ENCODE measurements around the gene VPS26B. TPM values are rescaled to one million over a fixed set of nuclear protein-coding genes. Genes with fewer than 3 reads are reported as not detected.
A peak's percentile ranks its signal among the peaks of the same experiment; 100 is the strongest.
"Not testable (repeated sequence)": the region's sequence is repeated elsewhere in the genome, so short reads cannot be mapped to it uniquely, and the experiment has no call there.

Gene VPS26B
- total and polyA plus RNA-seq, 5 donors = 18.7 to 38.0 (median 34.2) TPM

GRCh38 chr11:134272381-134273316, 48.2 kb downstream of the VPS26B start:
- no peak overlapping the region for H3K4me3 ChIP-seq (ENCODE audit: low read length)
- no peaks in the 10 kb centered on the region for H3K9me3 ChIP-seq (ENCODE audit: control insufficient read depth, low read length)
- no peak overlapping the region for H3K27ac ChIP-seq (ENCODE audit: low read length)
- ATAC-seq (peak; percentile 67 to 70), DNase-seq (peak; percentile 53 to 78 (median 56))
- no peaks in the 10 kb centered on the region for H3K4me1 ChIP-seq (ENCODE audit: control insufficient read depth, insufficient read depth, low read length)
- WGBS = 27% methylated on average over 18 of the region's 18 CpGs
- no peaks in the 10 kb centered on the region for H3K27me3 ChIP-seq (ENCODE audit: control insufficient read depth, insufficient read depth)
- intact Hi-C loops (cut with DNase I) = no loop called here

- WGBS = 35% methylated on average over 3 of the region's 3 CpGs
- no peaks in the 10 kb centered on the region for H3K9me3 ChIP-seq (ENCODE audit: control insufficient read depth, low read length)
- H3K4me3 ChIP-seq (ENCODE audit: low read length) = no peak overlapping the region
- intact Hi-C loops (cut with DNase I) = no loop called here
- DNase-seq (no peak), ATAC-seq (no peak)
- H3K27me3 ChIP-seq (ENCODE audit: control insufficient read depth, insufficient read depth) = no peaks in the 10 kb centered on the region
- H3K4me1 ChIP-seq (ENCODE audit: control insufficient read depth, insufficient read depth, low read length) = no peaks in the 10 kb centered on the region
- H3K27ac ChIP-seq (ENCODE audit: low read length) = no peak overlapping the region
These were observed 48.8 kb downstream of the VPS26B start for GRCh38 chr11:134273317-134273712.

GRCh38 chr11:134275188-134275533, 50.7 kb downstream of the VPS26B start:
- no peak overlapping the region for H3K4me3 ChIP-seq (ENCODE audit: low read length)
- no peak for ATAC-seq
- DNase-seq = no peak

GRCh38 chr11:134275534-134276395, 51.3 kb downstream of the VPS26B start, which contains the start of gene GLB1L3:
TSS of gene GLB1L3 (plus strand) at chr11:134276379. CDS start at chr11:134276741, 362 bp downstream.
- 2% methylated on average over 68 of the region's 68 CpGs for WGBS

More at GRCh38 chr11:134275188-134275533, 50.7 kb downstream of the VPS26B start:
- Histone ChIP-seq H3K9me3 (ENCODE audit: control insufficient read depth, low read length) (no peaks in the 10 kb centered on the region), H3K27me3 (ENCODE audit: control insufficient read depth, insufficient read depth) (no peaks in the 10 kb centered on the region), H3K27ac (ENCODE audit: low read length) (no peak overlapping the region), H3K4me1 (ENCODE audit: control insufficient read depth, insufficient read depth, low read length) (no peaks in the 10 kb centered on the region)
- 25% methylated on average over 5 of the region's 5 CpGs for WGBS
- intact Hi-C loops (cut with DNase I) = no loop called here

GRCh38 chr11:134276396-134277182, 52.1 kb downstream of the VPS26B start:
- Histone ChIP-seq H3K27ac (ENCODE audit: low read length) (no peak overlapping the region), H3K9me3 (ENCODE audit: control insufficient read depth, low read length) (no peaks in the 10 kb centered on the region), H3K4me1 (ENCODE audit: control insufficient read depth, insufficient read depth, low read length) (no peaks in the 10 kb centered on the region), H3K4me3 (ENCODE audit: low read length) (peak overlapping the region; percentile 11), H3K27me3 (ENCODE audit: control insufficient read depth, insufficient read depth) (no peaks in the 10 kb centered on the region)
- intact Hi-C loops (cut with DNase I) = no loop called here
- ATAC-seq (peak in 1 of 2 donors; percentile 40), DNase-seq (peak in 1 of 3 donors; percentile 40)
- WGBS = 1% methylated on average over 88 of the region's 88 CpGs

More at GRCh38 chr11:134275534-134276395, 51.3 kb downstream of the VPS26B start, which contains the start of gene GLB1L3:
- Histone ChIP-seq H3K4me1 (ENCODE audit: control insufficient read depth, insufficient read depth, low read length) (no peaks in the 10 kb centered on the region), H3K4me3 (ENCODE audit: low read length) (peak within 1 kb of the TSS; percentile 11), H3K27ac (ENCODE audit: low read length) (no peak within 1 kb of the TSS), H3K27me3 (ENCODE audit: control insufficient read depth, insufficient read depth) (no peaks in the 10 kb centered on the region), H3K9me3 (ENCODE audit: control insufficient read depth, low read length) (no peaks in the 10 kb centered on the region)
- ATAC-seq (peak; percentile 33 to 63), DNase-seq (peak in 1 of 3 donors; percentile 58)
- intact Hi-C loops (cut with DNase I) = no loop called here

- no peak for ATAC-seq
These were observed 52.9 kb downstream of the VPS26B start for GRCh38 chr11:134277183-134278001.

GRCh38 chr11:134278356-134278755, 53.9 kb downstream of the VPS26B start:
- H3K27ac ChIP-seq (ENCODE audit: low read length) = no peak overlapping the region
- no peak overlapping the region for H3K4me3 ChIP-seq (ENCODE audit: low read length)
- intact Hi-C loops (cut with DNase I) = no loop called here
- ATAC-seq = no peak
- H3K27me3 ChIP-seq (ENCODE audit: control insufficient read depth, insufficient read depth) = no peaks in the 10 kb centered on the region
- DNase-seq = no peak
- H3K4me1 ChIP-seq (ENCODE audit: control insufficient read depth, insufficient read depth, low read length) = no peaks in the 10 kb centered on the region
- no peaks in the 10 kb centered on the region for H3K9me3 ChIP-seq (ENCODE audit: control insufficient read depth, low read length)
- WGBS = 92% methylated on average over 4 of the region's 4 CpGs

More at GRCh38 chr11:134277183-134278001, 52.9 kb downstream of the VPS26B start:
- H3K4me1 ChIP-seq (ENCODE audit: control insufficient read depth, insufficient read depth, low read length) = no peaks in the 10 kb centered on the region
- 15% methylated on average over 36 of the region's 36 CpGs for WGBS
- no peaks in the 10 kb centered on the region for H3K27me3 ChIP-seq (ENCODE audit: control insufficient read depth, insufficient read depth)
- intact Hi-C loops (cut with DNase I) = no loop called here
- no peaks in the 10 kb centered on the region for H3K9me3 ChIP-seq (ENCODE audit: control insufficient read depth, low read length)
- no peak for DNase-seq
- H3K4me3 ChIP-seq (ENCODE audit: low read length) = no peak overlapping the region
- H3K27ac ChIP-seq (ENCODE audit: low read length) = no peak overlapping the region

GRCh38 chr11:134281635-134282034, 57.2 kb downstream of the VPS26B start:
- H3K4me3 ChIP-seq (ENCODE audit: low read length); H3K27me3 ChIP-seq (ENCODE audit: control insufficient read depth, insufficient read depth); H3K27ac ChIP-seq (ENCODE audit: low read length); H3K9me3 ChIP-seq (ENCODE audit: control insufficient read depth, low read length); H3K4me1 ChIP-seq (ENCODE audit: control insufficient read depth, insufficient read depth, low read length); intact Hi-C loops (cut with DNase I); DNase-seq: not testable (repeated sequence)
- ATAC-seq = peak; percentile 14 to 37
- WGBS = 81% methylated on average over 15 of the region's 17 CpGs

GRCh38 chr11:134282121-134283045, 57.9 kb downstream of the VPS26B start:
- Histone ChIP-seq H3K9me3 (ENCODE audit: control insufficient read depth, low read length) (no peaks in the 10 kb centered on the region), H3K4me3 (ENCODE audit: low read length) (no peak overlapping the region), H3K27me3 (ENCODE audit: control insufficient read depth, insufficient read depth) (no peaks in the 10 kb centered on the region), H3K4me1 (ENCODE audit: control insufficient read depth, insufficient read depth, low read length) (no peaks in the 10 kb centered on the region), H3K27ac (ENCODE audit: low read length) (no peak overlapping the region)
- intact Hi-C loops (cut with DNase I) = no loop called here
- DNase-seq = no peak
- WGBS = 82% methylated on average over 22 of the region's 22 CpGs
- peak; percentile 35 to 40 for ATAC-seq

Measured in right cardiac atrium (tissue), 5 donors.